ENCODE results near the gene CAPN5.

The CAPN5 gene

DNA sequence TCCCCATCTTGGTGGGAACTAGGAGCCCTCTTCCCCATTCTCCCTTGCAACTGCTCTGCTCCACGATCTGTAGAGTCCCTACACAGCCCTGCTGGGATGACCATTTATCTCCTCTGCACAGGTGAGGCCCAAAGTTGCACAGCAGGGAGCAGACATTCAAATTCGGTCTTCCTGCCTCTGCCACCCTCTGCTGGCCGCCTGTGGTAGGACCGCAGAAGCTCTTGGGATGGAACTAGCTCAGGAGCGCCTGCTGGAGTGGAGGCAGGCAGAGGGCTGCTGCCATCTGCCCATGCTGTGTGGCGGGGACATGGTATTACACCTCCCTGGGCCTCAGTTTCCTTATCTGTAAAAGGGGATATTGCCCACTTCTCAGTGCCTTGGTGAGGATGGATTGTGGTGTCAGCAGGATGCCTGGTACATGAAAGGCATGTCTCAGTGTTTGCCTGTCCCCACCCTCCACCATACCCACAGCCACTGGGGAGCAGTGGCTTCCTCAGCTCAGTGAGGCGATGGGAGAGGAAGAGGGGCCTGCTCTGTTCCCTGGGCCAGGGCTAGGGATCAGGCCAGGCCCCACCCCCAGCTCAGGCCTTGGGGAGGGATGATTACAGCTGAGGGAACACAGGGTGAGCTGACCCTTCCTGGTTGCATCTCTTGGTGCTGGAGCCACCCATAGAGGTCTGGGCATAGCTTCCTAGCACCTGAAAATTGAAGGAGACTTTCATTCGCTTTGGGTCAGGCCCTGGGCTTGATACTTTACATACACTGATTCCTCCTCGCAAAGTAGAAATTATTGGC lies 24.6 kb downstream of the CAPN5 start:
- peak; percentile 83 for DNase-seq (ENCODE audit: low read depth)
- TF ChIP-seq, protein P1, sequence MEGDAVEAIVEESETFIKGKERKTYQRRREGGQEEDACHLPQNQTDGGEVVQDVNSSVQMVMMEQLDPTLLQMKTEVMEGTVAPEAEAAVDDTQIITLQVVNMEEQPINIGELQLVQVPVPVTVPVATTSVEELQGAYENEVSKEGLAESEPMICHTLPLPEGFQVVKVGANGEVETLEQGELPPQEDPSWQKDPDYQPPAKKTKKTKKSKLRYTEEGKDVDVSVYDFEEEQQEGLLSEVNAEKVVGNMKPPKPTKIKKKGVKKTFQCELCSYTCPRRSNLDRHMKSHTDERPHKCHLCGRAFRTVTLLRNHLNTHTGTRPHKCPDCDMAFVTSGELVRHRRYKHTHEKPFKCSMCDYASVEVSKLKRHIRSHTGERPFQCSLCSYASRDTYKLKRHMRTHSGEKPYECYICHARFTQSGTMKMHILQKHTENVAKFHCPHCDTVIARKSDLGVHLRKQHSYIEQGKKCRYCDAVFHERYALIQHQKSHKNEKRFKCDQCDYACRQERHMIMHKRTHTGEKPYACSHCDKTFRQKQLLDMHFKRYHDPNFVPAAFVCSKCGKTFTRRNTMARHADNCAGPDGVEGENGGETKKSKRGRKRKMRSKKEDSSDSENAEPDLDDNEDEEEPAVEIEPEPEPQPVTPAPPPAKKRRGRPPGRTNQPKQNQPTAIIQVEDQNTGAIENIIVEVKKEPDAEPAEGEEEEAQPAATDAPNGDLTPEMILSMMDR (IDR thresholded peaks at IDR 0.05; ENCODE audit: insufficient read depth, low read depth, low read length, missing control alignments): peak; percentile 96
- no peak overlapping the region for H3K4me3 ChIP-seq (ENCODE audit: low read length)

DNA sequence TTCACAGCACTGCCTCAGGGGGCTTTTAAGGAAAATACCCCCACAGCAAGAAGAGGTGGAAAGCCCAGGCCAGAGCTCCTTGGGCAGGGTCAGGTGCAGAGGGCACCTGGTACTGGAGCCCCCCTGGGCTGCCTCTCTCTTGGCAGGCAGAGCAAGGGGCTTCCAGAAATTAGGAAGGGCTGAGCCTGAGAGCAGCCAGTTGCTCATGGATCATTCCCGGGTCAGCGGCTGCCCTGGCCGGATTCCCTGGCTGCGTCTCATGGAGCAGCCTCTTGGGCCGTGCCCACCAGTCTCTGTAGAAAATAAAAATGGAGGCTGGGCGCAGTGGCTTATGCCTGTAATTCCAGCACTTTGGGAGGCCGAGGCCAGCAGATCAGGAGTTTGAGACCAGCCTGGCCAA lies 25.6 kb downstream of the CAPN5 start:
- TF ChIP-seq, protein P1 (IDR thresholded peaks at IDR 0.05; ENCODE audit: insufficient read depth, low read depth, low read length, missing control alignments): no peak
- no peak overlapping the region for H3K4me3 ChIP-seq (ENCODE audit: low read length)
- no peak for DNase-seq (ENCODE audit: low read depth)

DNA sequence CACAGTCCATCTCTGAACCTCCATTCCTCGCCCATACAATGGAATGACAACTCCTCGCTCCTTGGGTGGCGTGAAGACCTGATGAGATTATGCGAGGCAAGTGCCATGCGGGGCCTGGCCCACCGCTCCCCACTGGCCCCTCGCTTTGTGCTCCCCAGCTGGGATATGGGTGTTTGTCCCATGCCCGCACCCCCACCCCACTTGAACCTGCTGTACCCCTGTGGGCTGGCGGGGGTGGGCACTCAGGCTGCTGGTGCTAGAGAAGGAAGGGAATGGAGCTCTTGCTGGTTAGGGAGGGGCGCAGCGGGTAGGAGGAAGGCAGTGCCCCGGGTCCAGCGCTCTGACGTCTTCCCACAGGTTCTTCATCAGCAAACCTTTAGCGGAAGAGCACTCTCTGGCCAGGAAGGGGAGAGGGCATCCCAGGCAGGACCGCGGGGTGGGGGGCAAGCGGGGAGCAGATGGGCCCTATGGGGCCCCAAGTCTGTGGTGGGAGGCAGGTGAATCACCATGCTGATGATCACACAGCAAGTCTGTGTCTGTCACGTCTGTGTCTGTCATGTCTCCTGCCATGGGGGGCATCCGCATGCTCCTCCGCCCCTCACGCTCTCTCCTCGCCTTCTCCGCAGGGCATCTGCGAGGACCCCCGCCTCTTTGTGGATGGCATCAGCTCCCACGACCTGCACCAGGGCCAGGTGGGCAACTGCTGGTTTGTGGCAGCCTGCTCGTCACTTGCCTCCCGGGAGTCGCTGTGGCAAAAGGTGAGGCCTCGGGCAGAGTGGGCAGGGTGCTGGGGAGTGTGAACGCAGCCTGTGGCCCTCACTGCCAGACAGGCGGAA lies 26.5 kb downstream of the CAPN5 start:
- DNase-seq (ENCODE audit: low read depth): no peak
- TF ChIP-seq, protein P1 (IDR thresholded peaks at IDR 0.05; ENCODE audit: insufficient read depth, low read depth, low read length, missing control alignments): no peak
- H3K4me3 ChIP-seq (ENCODE audit: low read length): no peak overlapping the region

DNA sequence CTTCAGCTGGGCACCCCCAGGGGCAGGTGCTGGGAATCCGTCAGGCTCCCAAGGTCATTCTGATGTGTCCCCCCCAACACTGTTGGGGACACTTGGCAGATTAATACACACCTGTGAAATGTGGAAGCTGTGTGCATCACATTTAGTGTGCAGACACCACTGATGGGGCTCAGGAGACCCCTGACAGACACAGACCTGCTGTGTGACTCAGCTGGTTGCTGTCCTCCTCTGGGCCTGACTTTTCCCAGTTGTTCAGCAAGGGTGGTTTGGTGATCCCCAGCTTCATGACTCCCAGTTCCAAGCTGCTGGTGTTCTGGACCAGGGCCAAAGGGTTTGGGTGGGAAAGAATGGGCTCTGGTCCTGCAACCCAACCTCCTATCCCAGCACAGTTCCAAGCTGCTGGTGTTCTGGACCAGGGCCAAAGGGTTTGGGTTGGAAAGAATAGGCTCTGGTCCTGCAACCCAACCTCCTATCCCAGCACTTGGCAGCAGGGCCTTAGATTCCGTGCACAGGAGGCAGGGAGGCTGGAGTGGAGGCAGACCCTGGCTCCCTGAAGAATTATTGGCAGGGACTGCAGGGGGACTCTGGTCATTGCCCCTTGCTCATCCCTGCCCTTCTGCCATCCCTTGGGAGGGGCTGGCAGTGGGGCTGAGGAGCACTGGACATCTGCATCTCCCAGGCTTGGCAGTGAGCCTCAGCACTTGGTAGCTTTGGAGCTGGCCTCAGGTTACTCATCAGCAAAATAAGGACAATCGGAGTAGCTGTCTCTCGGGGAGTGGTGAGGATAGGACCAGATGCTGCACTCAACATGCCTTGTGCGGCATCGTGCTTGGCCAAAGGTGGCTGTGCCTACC lies 27.4 kb downstream of the CAPN5 start:
- no peak overlapping the region for H3K4me3 ChIP-seq (ENCODE audit: low read length)
- no peak for DNase-seq (ENCODE audit: low read depth)
- TF ChIP-seq, protein P1 (IDR thresholded peaks at IDR 0.05; ENCODE audit: insufficient read depth, low read depth, low read length, missing control alignments): no peak

DNA sequence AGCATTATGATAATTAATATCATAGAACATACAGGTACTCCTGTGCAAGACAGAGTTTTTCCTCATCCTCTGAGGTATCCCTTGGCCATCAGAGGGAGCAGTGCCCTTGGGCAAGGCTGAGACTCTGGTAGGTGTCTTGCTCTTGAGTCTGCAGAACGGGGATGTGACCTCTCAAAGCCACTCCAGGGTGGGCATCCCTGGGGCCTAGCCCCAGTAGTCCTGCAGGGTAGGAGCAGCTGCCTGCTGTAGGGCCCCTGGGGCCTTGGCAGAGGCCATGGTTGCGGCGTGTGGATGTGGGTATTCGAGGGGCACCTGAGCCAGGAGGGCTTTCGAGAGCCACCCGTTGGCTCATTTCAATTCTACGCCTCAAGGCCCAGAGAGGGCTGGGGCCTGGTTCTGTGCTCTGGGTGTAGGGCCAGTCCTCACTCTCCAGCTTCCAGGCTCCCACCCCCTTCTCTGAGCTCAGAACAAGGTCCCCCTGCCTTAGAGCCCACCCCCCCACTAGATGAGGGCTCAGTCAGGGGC lies 28.1 kb downstream of the CAPN5 start:
- TF ChIP-seq, protein P1 (IDR thresholded peaks at IDR 0.05; ENCODE audit: insufficient read depth, low read depth, low read length, missing control alignments): no peak
- no peak overlapping the region for H3K4me3 ChIP-seq (ENCODE audit: low read length)
- no peak for DNase-seq (ENCODE audit: low read depth)

Data from epithelial cell of esophagus (primary cell).